Hepatocyte (in vitro differentiated cells): ENCODE measurements around the gene CALCA.

Source experiments
- EZH2phosphoT487 ChIP-seq: fragments of 200-600 bp; sonication (generic); IDR thresholded peaks from one replicate; pipeline ENCODE4 v1.6.1; 2018; ENCODE audit warnings: antibody characterized with exemption, mild to moderate bottlenecking, low read depth, moderate library complexity; ENCODE audit not compliant: unreplicated experiment, severe bottlenecking
- TF ChIP-seq, protein P1 (sequence below): fragments of 200-600 bp; sonication (generic); IDR thresholded peaks from 2 replicates; pipeline ENCODE4 v1.5.1; 2016; ENCODE audit warnings: antibody characterized with exemption, mild to moderate bottlenecking; ENCODE audit not compliant: poor library complexity

DNA sequence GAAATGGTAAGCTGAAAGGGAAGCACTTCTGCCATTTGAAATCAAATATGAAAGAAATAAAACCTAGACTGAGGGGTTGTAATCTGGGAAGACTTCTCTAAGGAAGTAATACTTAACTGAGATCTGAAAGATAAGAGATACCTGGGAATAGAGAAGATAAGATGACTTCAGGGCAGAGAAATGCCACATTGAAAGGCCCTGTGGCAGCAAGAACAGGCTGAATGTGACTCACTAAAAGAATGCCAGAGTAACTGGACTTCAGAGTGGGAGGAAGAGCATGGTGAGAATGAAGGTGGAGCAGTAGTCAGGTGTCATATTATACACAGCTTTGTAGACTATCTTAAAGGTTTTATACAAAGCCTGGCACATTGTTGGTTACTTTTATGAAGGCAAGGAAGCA, 17.6 kb downstream of the CALCA start:
- no peak for TF ChIP-seq EZH2phosphoT487
- TF ChIP-seq, protein P1, sequence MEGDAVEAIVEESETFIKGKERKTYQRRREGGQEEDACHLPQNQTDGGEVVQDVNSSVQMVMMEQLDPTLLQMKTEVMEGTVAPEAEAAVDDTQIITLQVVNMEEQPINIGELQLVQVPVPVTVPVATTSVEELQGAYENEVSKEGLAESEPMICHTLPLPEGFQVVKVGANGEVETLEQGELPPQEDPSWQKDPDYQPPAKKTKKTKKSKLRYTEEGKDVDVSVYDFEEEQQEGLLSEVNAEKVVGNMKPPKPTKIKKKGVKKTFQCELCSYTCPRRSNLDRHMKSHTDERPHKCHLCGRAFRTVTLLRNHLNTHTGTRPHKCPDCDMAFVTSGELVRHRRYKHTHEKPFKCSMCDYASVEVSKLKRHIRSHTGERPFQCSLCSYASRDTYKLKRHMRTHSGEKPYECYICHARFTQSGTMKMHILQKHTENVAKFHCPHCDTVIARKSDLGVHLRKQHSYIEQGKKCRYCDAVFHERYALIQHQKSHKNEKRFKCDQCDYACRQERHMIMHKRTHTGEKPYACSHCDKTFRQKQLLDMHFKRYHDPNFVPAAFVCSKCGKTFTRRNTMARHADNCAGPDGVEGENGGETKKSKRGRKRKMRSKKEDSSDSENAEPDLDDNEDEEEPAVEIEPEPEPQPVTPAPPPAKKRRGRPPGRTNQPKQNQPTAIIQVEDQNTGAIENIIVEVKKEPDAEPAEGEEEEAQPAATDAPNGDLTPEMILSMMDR, result no peak
